ENCODE measurements around the gene SBF2.

DNA sequence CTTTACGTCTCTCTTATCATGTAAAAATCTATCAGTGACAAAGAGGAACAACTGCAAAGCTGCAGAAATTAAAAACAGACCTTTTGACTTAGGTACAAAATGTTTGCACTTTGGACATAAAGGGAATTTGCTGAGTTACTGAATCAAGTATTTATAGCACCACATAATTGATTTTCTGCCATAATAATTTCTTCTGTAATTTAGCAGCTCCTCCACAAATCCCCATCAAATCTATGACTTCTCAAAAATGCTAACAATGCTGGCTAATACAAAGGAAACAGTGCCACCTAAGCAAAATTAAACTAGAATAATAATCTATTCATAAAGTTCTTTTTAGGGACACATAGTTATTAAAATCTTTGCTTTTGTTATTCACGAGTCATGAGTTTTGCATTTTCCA is 415.1 kb downstream of the SBF2 start:
- no peak for TF ChIP-seq POLR2A (IDR thresholded peaks at IDR 0.05)
- TF ChIP-seq, protein P1, sequence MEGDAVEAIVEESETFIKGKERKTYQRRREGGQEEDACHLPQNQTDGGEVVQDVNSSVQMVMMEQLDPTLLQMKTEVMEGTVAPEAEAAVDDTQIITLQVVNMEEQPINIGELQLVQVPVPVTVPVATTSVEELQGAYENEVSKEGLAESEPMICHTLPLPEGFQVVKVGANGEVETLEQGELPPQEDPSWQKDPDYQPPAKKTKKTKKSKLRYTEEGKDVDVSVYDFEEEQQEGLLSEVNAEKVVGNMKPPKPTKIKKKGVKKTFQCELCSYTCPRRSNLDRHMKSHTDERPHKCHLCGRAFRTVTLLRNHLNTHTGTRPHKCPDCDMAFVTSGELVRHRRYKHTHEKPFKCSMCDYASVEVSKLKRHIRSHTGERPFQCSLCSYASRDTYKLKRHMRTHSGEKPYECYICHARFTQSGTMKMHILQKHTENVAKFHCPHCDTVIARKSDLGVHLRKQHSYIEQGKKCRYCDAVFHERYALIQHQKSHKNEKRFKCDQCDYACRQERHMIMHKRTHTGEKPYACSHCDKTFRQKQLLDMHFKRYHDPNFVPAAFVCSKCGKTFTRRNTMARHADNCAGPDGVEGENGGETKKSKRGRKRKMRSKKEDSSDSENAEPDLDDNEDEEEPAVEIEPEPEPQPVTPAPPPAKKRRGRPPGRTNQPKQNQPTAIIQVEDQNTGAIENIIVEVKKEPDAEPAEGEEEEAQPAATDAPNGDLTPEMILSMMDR (IDR thresholded peaks at IDR 0.05), result no peak

Measured in lower leg skin (tissue), 3 donors.